WTC11 (cell line): Measurements from ENCODE around the gene TNK1. TPM values are rescaled to one million over a fixed set of nuclear protein-coding genes. Genes with fewer than 3 reads are reported as not detected.

ENCODE experiments used
- ATAC-seq: fragments of 200-7000 bp; cut with Tn5 transposase; 2 replicates; pipeline ENCODE4 v1.10.0; 2021; ENCODE audit warnings: mild to moderate bottlenecking, moderate library complexity
- CTCF ChIA-PET: fragments of 300-600 bp; sonication (Branson Sonifier 250); formaldehyde crosslinking; loops from one replicate; lab custom pipeline; 2021; ENCODE audit warnings: antibody characterized with exemption; lab: Charles Lee
- POLR2A ChIA-PET: fragments of 350-600 bp; sonication (Branson Sonifier 250); formaldehyde crosslinking; loops from one replicate; lab custom pipeline; 2021; ENCODE audit warnings: antibody characterized with exemption; lab: Charles Lee
- DNase-seq: peaks from one replicate; pipeline ENCODE4 v3.0.0; 2021; ENCODE audit warnings: low spot score
- H3K27ac Mint-ChIP-seq: 2 replicates; pipeline ENCODE4 v1.8.0; 2021; ENCODE audit warnings: mixed read lengths
- H3K27me3 Mint-ChIP-seq: 2 replicates; pipeline ENCODE4 v1.8.0; 2021; ENCODE audit warnings: low read depth, mild to moderate bottlenecking, moderate library complexity, mixed read lengths
- H3K36me3 Mint-ChIP-seq: 2 replicates; pipeline ENCODE4 v1.8.0; 2021; ENCODE audit warnings: mixed read lengths
- H3K4me1 Mint-ChIP-seq: 2 replicates; pipeline ENCODE4 v1.8.0; 2022; ENCODE audit warnings: mixed read lengths
- H3K4me3 Mint-ChIP-seq: 2 replicates; pipeline ENCODE4 v1.8.0; 2021; ENCODE audit warnings: mild to moderate bottlenecking, moderate library complexity, mixed read lengths
- H3K9me3 Mint-ChIP-seq: 2 replicates; pipeline ENCODE4 v1.8.0; 2021; ENCODE audit warnings: mixed read lengths
- CBFB ChIP-seq: sonication (generic); formaldehyde crosslinking; IDR thresholded peaks from 2 replicates; pipeline ENCODE4 v1.8.1; 2022; ENCODE audit warnings: mild to moderate bottlenecking, low read depth, missing genetic modification reagents
- CDX4 ChIP-seq: fragments of 250-450 bp; sonication (Bioruptor Pico); IDR thresholded peaks from 2 replicates; pipeline ENCODE4 v1.9.0; 2021; ENCODE audit warnings: moderate library complexity, mild to moderate bottlenecking, inconsistent platforms, borderline replicate concordance
- CREM ChIP-seq: sonication (generic); formaldehyde crosslinking; IDR thresholded peaks from 2 replicates; pipeline ENCODE4 v1.8.1; 2022; ENCODE audit warnings: mild to moderate bottlenecking, missing genetic modification reagents, moderate library complexity
- CTCF ChIP-seq: fragments of 200-600 bp; IDR thresholded peaks from 2 replicates; pipeline ENCODE4 v1.8.0; 2022; ENCODE audit warnings: antibody characterized with exemption
- FOXJ3 ChIP-seq: sonication (generic); formaldehyde crosslinking; IDR thresholded peaks from 2 replicates; pipeline ENCODE4 v1.9.0; 2021; ENCODE audit warnings: missing genetic modification reagents, mild to moderate bottlenecking, borderline replicate concordance
- FOXP1 ChIP-seq: sonication (generic); formaldehyde crosslinking; IDR thresholded peaks from 2 replicates; pipeline ENCODE4 v1.8.0; 2022; ENCODE audit warnings: missing genetic modification reagents, mild to moderate bottlenecking, moderate library complexity, borderline replicate concordance
- HMGA2 ChIP-seq: fragments of 250-450 bp; sonication (Bioruptor Pico); IDR thresholded peaks from 2 replicates; pipeline ENCODE4 v1.4.0; 2021; ENCODE audit warnings: mild to moderate bottlenecking, moderate library complexity
- HMGXB4 ChIP-seq: sonication (generic); formaldehyde crosslinking; IDR thresholded peaks from 2 replicates; pipeline ENCODE4 v1.8.1; 2023; ENCODE audit warnings: mild to moderate bottlenecking, moderate library complexity, missing genetic modification reagents
- KAT7 ChIP-seq: sonication (generic); formaldehyde crosslinking; IDR thresholded peaks from 2 replicates; pipeline ENCODE4 v1.8.1; 2023; ENCODE audit warnings: missing genetic modification reagents, mild to moderate bottlenecking, borderline replicate concordance
- PREB ChIP-seq: sonication (generic); formaldehyde crosslinking; IDR thresholded peaks from 2 replicates; pipeline ENCODE4 v1.8.1; 2022; ENCODE audit warnings: mild to moderate bottlenecking, missing genetic modification reagents, moderate library complexity, borderline replicate concordance
- RELA ChIP-seq: sonication (generic); formaldehyde crosslinking; IDR thresholded peaks from 2 replicates; pipeline ENCODE4 v1.8.1; 2022; ENCODE audit warnings: missing genetic modification reagents, mild to moderate bottlenecking, borderline replicate concordance
- SMAD3 ChIP-seq: sonication (generic); formaldehyde crosslinking; IDR thresholded peaks from 2 replicates; pipeline ENCODE4 v1.8.0; 2022; ENCODE audit warnings: missing genetic modification reagents, mild to moderate bottlenecking, borderline replicate concordance
- SMAD4 ChIP-seq: sonication (generic); formaldehyde crosslinking; IDR thresholded peaks from 2 replicates; pipeline ENCODE4 v1.8.0; 2022; ENCODE audit warnings: mild to moderate bottlenecking, missing genetic modification reagents
- SOX15 ChIP-seq: fragments of 250-450 bp; sonication (Bioruptor Pico); IDR thresholded peaks from 2 replicates; pipeline ENCODE4 v1.9.0; 2021; ENCODE audit warnings: mild to moderate bottlenecking
- TEAD1 ChIP-seq: sonication (generic); formaldehyde crosslinking; IDR thresholded peaks from 2 replicates; pipeline ENCODE4 v1.8.0; 2022; ENCODE audit warnings: mild to moderate bottlenecking, missing genetic modification reagents
- TP53 ChIP-seq: sonication (generic); formaldehyde crosslinking; IDR thresholded peaks from 2 replicates; pipeline ENCODE4 v1.8.1; 2023; ENCODE audit warnings: mild to moderate bottlenecking, missing genetic modification reagents
- ZBTB21 ChIP-seq: sonication (generic); formaldehyde crosslinking; IDR thresholded peaks from 2 replicates; pipeline ENCODE4 v1.8.1; 2023; ENCODE audit warnings: mild to moderate bottlenecking, missing genetic modification reagents, borderline replicate concordance
- ZNF121 ChIP-seq: sonication (generic); formaldehyde crosslinking; IDR thresholded peaks from 2 replicates; pipeline ENCODE4 v1.8.0; 2023; ENCODE audit warnings: missing genetic modification reagents
- ZNF138 ChIP-seq: sonication (generic); formaldehyde crosslinking; conservative IDR thresholded peaks from 2 replicates; pipeline ENCODE4 v1.8.1; 2022; ENCODE audit warnings: mild to moderate bottlenecking, moderate library complexity, missing genetic modification reagents
- ZNF263 ChIP-seq: sonication (generic); formaldehyde crosslinking; IDR thresholded peaks from 2 replicates; pipeline ENCODE4 v1.8.1; 2022; ENCODE audit warnings: low read depth, mild to moderate bottlenecking, moderate library complexity, missing genetic modification reagents
- ZNF512 ChIP-seq: sonication (generic); formaldehyde crosslinking; IDR thresholded peaks from 2 replicates; pipeline ENCODE4 v1.8.1; 2022; ENCODE audit warnings: missing genetic modification reagents, borderline replicate concordance
- ZNF532 ChIP-seq: fragments of 250-450 bp; sonication (Bioruptor Pico); IDR thresholded peaks from 2 replicates; pipeline ENCODE4 v1.9.0; 2021; ENCODE audit warnings: mild to moderate bottlenecking, borderline replicate concordance
- ZNF671 ChIP-seq: fragments of 250-450 bp; sonication (Bioruptor Pico); IDR thresholded peaks from 2 replicates; pipeline ENCODE4 v1.8.0; 2021; ENCODE audit warnings: mild to moderate bottlenecking
- ZSCAN18 ChIP-seq: fragments of 250-450 bp; sonication (Bioruptor Pico); IDR thresholded peaks from 2 replicates; pipeline ENCODE4 v2.1.2; 2022; ENCODE audit warnings: mild to moderate bottlenecking, moderate library complexity
- total RNA-seq: library from RNA; stranded (reverse); gene quantifications from 3 replicates; pipeline ENCODE4 v1.2.3, GENCODE V29; 2021

The TNK1 gene
- total RNA-seq, 1 experiment from 2014 or later, result 9.3 TPM

- H3K36me3 Mint-ChIP-seq, result no peaks in the 10 kb centered on the region; the same call in none of the 2 replicates
- POLR2A ChIA-PET, result interaction anchor here (0.6 to 1.0 kb wide), 2 partner anchors 12 to 50 kb away, joined by 3 to 4 read pairs; no protein-coding TSS in a partner anchor
- H3K27ac Mint-ChIP-seq, result no peak overlapping the region
- peaks cover 49% of the 10 kb centered on the region for H3K27me3 Mint-ChIP-seq
- CTCF ChIA-PET, result interaction anchor here (0.7 to 2.6 kb wide), 14 partner anchors 9 to 334 kb away, joined by 3 to 20 read pairs (median 3); partner anchors contain the start of genes PLSCR3, SLC2A4, SPEM1 and TMEM102
- H3K9me3 Mint-ChIP-seq, result peaks cover 8% of the 10 kb centered on the region
- DNase-seq (peak; percentile 28), ATAC-seq (0 out of 2 replicates have a peak, but pooled peaks have one; percentile 1)
- peak overlapping the region; percentile 76 for H3K4me3 Mint-ChIP-seq
- H3K4me1 Mint-ChIP-seq, result peaks cover 26% of the 10 kb centered on the region
- TF ChIP-seq CREM (CRISPR knock-in tag) (no peak), TP53 (CRISPR knock-in tag) (no peak), ZNF138 (CRISPR knock-in tag) (no peak), RELA (CRISPR knock-in tag) (no peak), FOXP1 (CRISPR knock-in tag) (no peak), ZSCAN18 (CRISPR knock-in tag) (no peak), TEAD1 (CRISPR knock-in tag) (no peak), HMGA2 (no peak), SMAD3 (CRISPR knock-in tag) (no peak), KAT7 (CRISPR knock-in tag) (no peak), ZNF121 (CRISPR knock-in tag) (no peak), ZBTB21 (CRISPR knock-in tag) (no peak), ZNF532 (no peak), HMGXB4 (CRISPR knock-in tag) (no peak), CDX4 (no peak), PREB (CRISPR knock-in tag) (no peak)
- TF ChIP-seq, all 79 proteins: peak for 0
Measured at GRCh38 chr17:7380321-7380720, 568 bp upstream of the TNK1 start.

- Mint-ChIP-seq H3K27ac (no peak overlapping the region), H3K27me3 (peaks cover 48% of the 10 kb centered on the region), H3K4me1 (peaks cover 26% of the 10 kb centered on the region), H3K9me3 (peaks cover 8% of the 10 kb centered on the region), H3K36me3 (no peaks in the 10 kb centered on the region; the same call in none of the 2 replicates), H3K4me3 (no peak overlapping the region)
- CTCF ChIA-PET, result interaction anchor here (0.5 to 1.6 kb wide), 2 partner anchors 15 to 480 kb away, joined by 5 to 6 read pairs; no protein-coding TSS in a partner anchor
- ATAC-seq, result no peak
- DNase-seq, result no peak
- POLR2A ChIA-PET, result no interaction called here
- TF ChIP-seq FOXJ3 (CRISPR knock-in tag) (no peak), CBFB (CRISPR knock-in tag) (no peak), CTCF (no peak), ZNF671 (CRISPR knock-in tag) (no peak), SOX15 (CRISPR knock-in tag) (no peak), SMAD4 (no peak), ZNF512 (CRISPR knock-in tag) (no peak), ZNF263 (CRISPR knock-in tag) (no peak)
Measured at GRCh38 chr17:7382901-7383300, 2.0 kb downstream of the TNK1 start.
